CD8-positive, alpha-beta memory T cell (primary cell): ENCODE measurements around the gene IGF2R. TPM values are rescaled to one million over a fixed set of nuclear protein-coding genes. Genes with fewer than 3 reads are reported as not detected.

Source experiments
- CTCF ChIA-PET: fragments of 350-600 bp; sonication (Branson Sonifier 250); formaldehyde crosslinking; loops from one replicate; lab custom pipeline; 2021; ENCODE audit warnings: antibody characterized with exemption; lab: Charles Lee
- POLR2A ChIA-PET: fragments of 350-600 bp; sonication (Branson Sonifier 250); formaldehyde crosslinking; loops from one replicate; lab custom pipeline; 2021; ENCODE audit warnings: antibody characterized with exemption; lab: Charles Lee
- DNase-seq, 5 donors: peaks; one replicate each; pipeline versions ENCODE4 v3.0.0 to v3.0.0-alpha.2; 2020 to 2022; ENCODE audit warnings: mixed read lengths in 1 of 5
- H3K27ac ChIP-seq: one replicate; pipeline ENCODE4 v1.7.0; 2013; ENCODE audit warnings: low read depth, mild to moderate bottlenecking, low read length, moderate library complexity
- H3K27me3 ChIP-seq: 2 replicates; pipeline ENCODE4 v1.7.0; 2013; ENCODE audit warnings: low read length, mild to moderate bottlenecking; ENCODE audit not compliant: insufficient read depth, poor library complexity, severe bottlenecking
- H3K36me3 ChIP-seq: 2 replicates; pipeline ENCODE4 v1.7.0; 2013; ENCODE audit warnings: mild to moderate bottlenecking, low read length, moderate library complexity; ENCODE audit not compliant: insufficient read depth
- H3K4me1 ChIP-seq: 2 replicates; pipeline ENCODE4 v1.7.0; 2013; ENCODE audit warnings: mild to moderate bottlenecking, low read length, moderate library complexity; ENCODE audit not compliant: insufficient read depth
- H3K4me3 ChIP-seq: 2 replicates; pipeline ENCODE4 v1.7.0; 2013; ENCODE audit warnings: mild to moderate bottlenecking, low read length
- H3K9me3 ChIP-seq: 2 replicates; pipeline ENCODE4 v1.7.0; 2013; ENCODE audit warnings: mild to moderate bottlenecking, low read length
- H3K27ac Mint-ChIP-seq, 8 donors: one replicate each; pipeline ENCODE4 v1.8.0; 2020 to 2021; ENCODE audit warnings: mixed read lengths in 8 of 8, mild to moderate bottlenecking in 6 of 8, inconsistent platforms in 3 of 8, moderate library complexity in 3 of 8
- H3K27me3 Mint-ChIP-seq, 2 donors: one replicate each; pipeline ENCODE4 v1.8.0; 2020 to 2021; ENCODE audit warnings: mixed read lengths in 2 of 2, mild to moderate bottlenecking in 1 of 2, moderate library complexity in 1 of 2
- H3K36me3 Mint-ChIP-seq, 3 donors: one replicate each; pipeline ENCODE4 v1.8.0; 2020 to 2021; ENCODE audit warnings: mixed read lengths in 3 of 3, inconsistent platforms in 1 of 3, mild to moderate bottlenecking in 1 of 3
- H3K4me1 Mint-ChIP-seq, 3 donors: one replicate each; pipeline ENCODE4 v1.8.0; 2020 to 2021; ENCODE audit warnings: mixed read lengths in 3 of 3, inconsistent platforms in 1 of 3, mild to moderate bottlenecking in 1 of 3
- H3K4me3 Mint-ChIP-seq, 7 donors: one replicate each; pipeline ENCODE4 v1.8.0; 2020 to 2021; ENCODE audit warnings: mixed read lengths in 7 of 7, mild to moderate bottlenecking in 6 of 7, moderate library complexity in 4 of 7, inconsistent platforms in 2 of 7
- H3K9me3 Mint-ChIP-seq, 5 donors: one replicate each; pipeline ENCODE4 v1.8.0; 2020 to 2022; ENCODE audit warnings: mixed read lengths in 5 of 5, mild to moderate bottlenecking in 3 of 5, moderate library complexity in 2 of 5, inconsistent platforms in 1 of 5
- polyA plus RNA-seq: library from polyadenylated mRNA; unstranded; fragments of 300-500 nt; fragmentation: Illumina TruSeq; gene quantifications from one replicate; pipeline ENCODE4 v1.2.3, GENCODE V29; 2021
- total RNA-seq, 2 experiments: library from RNA; stranded (reverse); gene quantifications; one replicate each; pipeline ENCODE4 v1.2.3, GENCODE V29; 2021

Gene IGF2R
- total and polyA plus RNA-seq, 3 experiments from 2014 or later: 27.5 to 93.7 (median 91.4) TPM

DNA sequence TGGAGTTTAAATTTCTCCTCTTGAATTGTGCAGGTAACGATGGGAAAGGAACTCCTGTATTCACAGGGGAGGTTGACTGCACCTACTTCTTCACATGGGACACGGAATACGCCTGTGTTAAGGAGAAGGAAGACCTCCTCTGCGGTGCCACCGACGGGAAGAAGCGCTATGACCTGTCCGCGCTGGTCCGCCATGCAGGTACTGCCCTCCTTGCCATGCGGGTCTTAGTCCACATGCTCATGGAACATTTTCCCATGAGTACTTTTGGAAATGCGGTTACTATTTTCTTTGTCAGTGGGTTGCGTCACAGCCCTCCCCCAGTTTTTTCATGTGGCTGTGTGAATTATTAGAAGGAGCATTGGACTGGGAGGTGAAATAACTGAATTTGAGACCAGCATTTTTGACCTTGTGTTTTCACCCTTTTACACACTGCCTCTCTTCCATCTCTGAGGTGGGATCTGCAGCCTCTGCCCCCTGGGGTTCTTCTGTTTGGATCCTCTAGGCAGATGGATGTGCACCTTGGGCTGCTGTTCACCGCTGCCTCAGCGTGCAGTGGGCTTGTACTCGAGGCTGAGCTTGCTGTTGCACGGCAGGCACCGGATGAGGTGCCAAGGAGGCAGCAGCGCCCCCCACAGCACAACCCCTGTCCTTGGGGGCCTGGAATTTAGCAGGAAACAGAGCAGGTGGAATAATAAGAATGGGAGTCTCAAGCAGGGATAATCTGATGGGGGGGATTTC lies 71.8 kb downstream of the IGF2R start:
- ChIA-PET POLR2A (no interaction called here), CTCF (no interaction called here)
- Mint-ChIP-seq H3K9me3 (no peaks in the 10 kb centered on the region), H3K4me3 (no peak overlapping the region), H3K27me3 (no peaks in the 10 kb centered on the region), H3K36me3 (peaks cover 4 to 89% (median 35%) of the 10 kb centered on the region in 3 donors), H3K27ac (peak overlapping the region in 3 of 8 donors; percentile 3 to 17 (median 9)), H3K4me1 (peaks cover 17 to 26% (median 22%) of the 10 kb centered on the region in 3 donors)
- Histone ChIP-seq H3K27ac (no peak overlapping the region), H3K4me1 (peaks cover 5% of the 10 kb centered on the region), H3K4me3 (no peak overlapping the region), H3K9me3 (no peaks in the 10 kb centered on the region), H3K27me3 (no peaks in the 10 kb centered on the region), H3K36me3 (peaks cover 52% of the 10 kb centered on the region)
- no peak for DNase-seq

DNA sequence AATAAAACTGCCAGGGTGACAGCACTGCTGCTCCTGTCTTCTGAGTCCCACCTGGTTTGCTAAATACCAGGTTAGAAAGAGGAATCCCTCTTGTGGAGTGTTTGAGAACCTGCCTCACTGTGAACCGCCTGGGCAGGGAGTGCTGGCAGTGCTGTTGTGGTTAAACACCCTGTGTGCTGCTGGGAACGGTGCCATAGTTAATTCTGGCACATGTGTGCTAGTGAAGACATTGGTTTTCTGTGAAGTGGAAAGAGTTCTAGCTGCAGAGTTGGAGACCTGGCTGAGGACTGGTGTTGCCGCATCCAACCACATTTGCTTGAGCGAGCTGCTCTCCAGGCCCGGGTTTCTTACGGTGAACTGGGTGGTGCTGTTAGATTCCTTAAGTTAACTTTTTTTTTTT lies 72.7 kb downstream of the IGF2R start:
- Histone ChIP-seq H3K9me3 (no peaks in the 10 kb centered on the region), H3K27me3 (no peaks in the 10 kb centered on the region), H3K36me3 (peaks cover 61% of the 10 kb centered on the region), H3K4me3 (no peak overlapping the region), H3K27ac (peak overlapping the region; percentile 44), H3K4me1 (peaks cover 5% of the 10 kb centered on the region)
- H3K36me3 Mint-ChIP-seq: peaks cover 4 to 89% (median 39%) of the 10 kb centered on the region in 3 donors
- H3K27ac Mint-ChIP-seq: peak overlapping the region in 3 of 8 donors; percentile 11 to 64 (median 43)
- H3K27me3 Mint-ChIP-seq: no peaks in the 10 kb centered on the region
- peaks cover 12 to 21% (median 19%) of the 10 kb centered on the region in 3 donors for H3K4me1 Mint-ChIP-seq
- CTCF ChIA-PET: no interaction called here
- DNase-seq: no peak
- POLR2A ChIA-PET: no interaction called here
- no peaks in the 10 kb centered on the region for H3K9me3 Mint-ChIP-seq
- H3K4me3 Mint-ChIP-seq: no peak overlapping the region

DNA sequence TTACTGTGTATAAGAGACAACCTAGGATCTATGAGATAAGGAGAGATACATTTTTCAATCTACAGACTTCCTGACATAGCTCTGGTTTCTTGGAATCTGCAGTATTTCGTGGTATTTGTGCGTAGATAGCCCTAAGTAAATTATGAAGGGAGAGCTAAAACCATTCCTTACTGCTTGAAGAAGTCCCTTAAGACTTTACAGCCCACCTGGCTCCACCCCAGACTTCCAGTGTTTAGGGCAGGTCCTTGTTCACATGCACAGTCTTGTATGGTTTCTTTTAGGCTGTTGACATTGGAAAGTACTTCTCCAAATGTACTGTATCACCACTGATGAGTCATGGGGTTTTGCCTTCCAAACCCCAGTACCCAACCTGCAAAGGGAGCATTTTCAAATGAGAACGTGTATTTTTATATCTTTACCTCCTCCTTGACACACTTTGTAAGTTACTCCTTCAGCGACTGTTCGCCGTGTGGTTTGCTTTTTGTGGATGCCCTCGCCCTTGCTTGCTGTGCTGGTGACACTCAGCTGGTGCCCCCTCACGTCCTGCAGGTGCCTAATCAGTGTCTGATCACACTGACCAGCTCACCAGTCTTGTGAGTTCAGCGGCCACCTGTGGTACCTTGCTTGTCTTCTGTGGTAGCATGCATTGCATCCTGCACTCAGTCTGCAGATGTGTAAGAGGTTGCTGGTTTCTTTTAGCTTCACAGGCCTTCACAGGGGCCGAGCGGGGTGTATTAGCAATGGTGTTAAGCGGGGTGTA lies 73.3 kb downstream of the IGF2R start:
- Mint-ChIP-seq H3K27me3 (no peaks in the 10 kb centered on the region), H3K27ac (peak overlapping the region in 3 of 8 donors; percentile 11 to 43 (median 36)), H3K4me1 (peaks cover 10 to 20% (median 18%) of the 10 kb centered on the region in 3 donors), H3K36me3 (peaks cover 4 to 90% (median 45%) of the 10 kb centered on the region in 3 donors), H3K9me3 (no peaks in the 10 kb centered on the region), H3K4me3 (peak overlapping the region in 1 of 7 donors; percentile 26)
- DNase-seq: no peak
- POLR2A ChIA-PET: no interaction called here
- Histone ChIP-seq H3K4me3 (no peak overlapping the region), H3K27me3 (no peaks in the 10 kb centered on the region), H3K4me1 (peaks cover 5% of the 10 kb centered on the region), H3K27ac (peak overlapping the region; percentile 44), H3K9me3 (no peaks in the 10 kb centered on the region), H3K36me3 (peaks cover 67% of the 10 kb centered on the region)
- CTCF ChIA-PET: no interaction called here

DNA sequence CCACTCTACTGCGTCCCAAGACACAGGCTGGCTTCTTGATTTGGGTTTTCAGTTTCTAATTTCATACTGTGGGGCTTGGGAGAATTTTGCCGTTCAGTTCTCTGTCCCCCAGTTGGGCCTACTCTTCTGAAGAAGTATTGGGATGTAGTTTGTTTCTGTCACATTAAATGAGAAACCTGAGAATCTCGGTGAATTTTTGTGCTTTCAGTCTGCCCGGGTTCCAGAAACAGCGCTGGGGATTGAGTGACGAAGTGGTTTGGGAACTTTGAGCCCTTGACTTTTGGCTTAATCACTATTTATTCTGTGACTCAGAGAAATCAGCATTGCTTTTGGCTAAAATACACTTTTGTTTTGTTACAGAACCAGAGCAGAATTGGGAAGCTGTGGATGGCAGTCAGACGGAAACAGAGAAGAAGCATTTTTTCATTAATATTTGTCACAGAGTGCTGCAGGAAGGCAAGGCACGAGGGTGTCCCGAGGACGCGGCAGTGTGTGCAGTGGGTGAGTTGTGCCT lies 74.0 kb downstream of the IGF2R start:
- CTCF ChIA-PET: interaction anchor here (0.6 kb wide), 1 partner anchor 19 kb away, joined by 3 read pairs; no protein-coding TSS in a partner anchor
- H3K4me3 ChIP-seq: no peak overlapping the region
- no peak overlapping the region for H3K27ac ChIP-seq
- H3K9me3 ChIP-seq: no peaks in the 10 kb centered on the region
- DNase-seq: no peak
- Mint-ChIP-seq H3K27ac (peak overlapping the region in 2 of 8 donors; percentile 1 to 5), H3K4me1 (peaks cover 9 to 18% (median 16%) of the 10 kb centered on the region in 3 donors), H3K4me3 (no peak overlapping the region), H3K36me3 (peaks cover 4 to 91% (median 46%) of the 10 kb centered on the region in 3 donors), H3K27me3 (no peaks in the 10 kb centered on the region), H3K9me3 (no peaks in the 10 kb centered on the region)
- peaks cover 5% of the 10 kb centered on the region for H3K4me1 ChIP-seq
- H3K27me3 ChIP-seq: no peaks in the 10 kb centered on the region
- POLR2A ChIA-PET: no interaction called here
- H3K36me3 ChIP-seq: peaks cover 73% of the 10 kb centered on the region

DNA sequence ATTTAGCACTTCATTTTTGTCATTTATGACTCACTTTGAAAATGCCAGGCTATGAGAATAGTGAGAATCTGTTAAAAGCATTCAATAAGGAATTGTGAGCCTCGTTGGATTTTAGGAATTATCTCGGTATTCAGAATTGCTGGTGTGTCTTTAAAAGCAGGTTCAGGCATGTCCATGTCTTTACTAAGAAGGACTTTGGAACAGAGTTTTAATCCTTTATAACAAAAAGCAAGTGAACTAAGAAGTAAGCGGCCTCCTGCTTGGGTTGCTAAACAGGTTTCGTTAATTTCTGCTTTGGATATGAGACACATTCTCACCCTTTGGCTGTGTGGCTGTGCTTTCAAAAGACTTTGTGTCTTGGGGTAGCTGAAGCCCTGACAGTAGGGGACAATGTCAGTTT lies 74.9 kb downstream of the IGF2R start:
- H3K27ac ChIP-seq: no peak overlapping the region
- POLR2A ChIA-PET: no interaction called here
- H3K4me3 Mint-ChIP-seq: no peak overlapping the region
- H3K36me3 Mint-ChIP-seq: peaks cover 4 to 94% (median 49%) of the 10 kb centered on the region in 3 donors
- H3K4me3 ChIP-seq: no peak overlapping the region
- H3K4me1 ChIP-seq: no peaks in the 10 kb centered on the region
- H3K9me3 ChIP-seq: no peaks in the 10 kb centered on the region
- no peak for DNase-seq
- CTCF ChIA-PET: no interaction called here
- H3K27me3 Mint-ChIP-seq: no peaks in the 10 kb centered on the region
- H3K4me1 Mint-ChIP-seq: peaks cover under 1 to 8% (median 7%) of the 10 kb centered on the region in 3 donors
- H3K36me3 ChIP-seq: peaks cover 83% of the 10 kb centered on the region
- H3K27me3 ChIP-seq: no peaks in the 10 kb centered on the region
- no peaks in the 10 kb centered on the region for H3K9me3 Mint-ChIP-seq
- peak overlapping the region in 1 of 8 donors; percentile 65 for H3K27ac Mint-ChIP-seq

DNA sequence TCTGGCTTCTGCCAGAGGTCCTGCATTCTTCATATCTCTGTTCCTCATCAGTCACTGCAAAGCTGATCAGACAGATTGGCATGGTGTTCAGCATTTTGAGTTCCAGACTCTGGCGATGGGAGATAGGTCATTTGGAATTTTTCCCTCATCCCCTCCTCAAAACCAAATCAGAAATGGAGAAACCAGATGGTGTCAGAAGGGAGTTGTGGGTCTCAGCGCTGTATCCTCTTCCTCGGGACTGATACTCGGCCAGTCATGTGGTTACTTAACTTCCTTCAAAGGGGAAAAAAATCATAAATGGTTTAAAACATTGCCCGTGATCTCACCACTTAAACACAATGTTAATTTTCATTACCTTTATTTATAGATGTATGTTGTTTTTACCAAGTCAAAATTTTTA lies 75.8 kb downstream of the IGF2R start:
- no peak overlapping the region for H3K4me3 Mint-ChIP-seq

DNA sequence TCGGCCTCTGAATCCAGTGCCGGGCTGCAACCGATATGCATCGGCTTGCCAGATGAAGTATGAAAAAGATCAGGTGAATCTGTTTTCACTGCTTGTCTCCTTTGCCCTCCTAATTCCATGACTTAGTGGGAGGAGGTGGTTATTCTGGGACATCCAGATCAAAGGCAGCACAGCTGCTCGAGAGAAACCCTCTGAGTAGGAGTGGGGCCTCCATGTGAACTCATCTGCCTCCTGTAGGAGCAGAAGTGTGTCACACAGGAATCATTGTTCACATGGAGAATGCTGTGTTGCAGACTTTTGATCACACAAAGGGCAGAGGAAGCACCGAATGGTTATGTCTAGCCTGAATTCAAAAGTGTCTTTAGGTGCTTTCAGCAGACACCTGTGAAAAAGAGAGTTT lies 79.6 kb downstream of the IGF2R start:
- CTCF ChIA-PET: no interaction called here
- Mint-ChIP-seq H3K4me3 (no peak overlapping the region), H3K27ac (no peak overlapping the region), H3K4me1 (peaks cover 20 to 25% (median 25%) of the 10 kb centered on the region in 3 donors), H3K9me3 (no peaks in the 10 kb centered on the region), H3K27me3 (no peaks in the 10 kb centered on the region), H3K36me3 (peaks cover 17 to 96% (median 47%) of the 10 kb centered on the region in 3 donors)
- Histone ChIP-seq H3K9me3 (no peaks in the 10 kb centered on the region), H3K4me1 (peaks cover 6% of the 10 kb centered on the region), H3K36me3 (peaks cover 70% of the 10 kb centered on the region), H3K27ac (no peak overlapping the region), H3K4me3 (no peak overlapping the region), H3K27me3 (no peaks in the 10 kb centered on the region)
- DNase-seq: no peak
- POLR2A ChIA-PET: no interaction called here

More for the DNA sequence above, 75.8 kb downstream of the IGF2R start:
- no peaks in the 10 kb centered on the region for H3K9me3 ChIP-seq
- Mint-ChIP-seq H3K27me3 (no peaks in the 10 kb centered on the region), H3K36me3 (peaks cover 5 to 99% (median 51%) of the 10 kb centered on the region in 3 donors), H3K9me3 (no peaks in the 10 kb centered on the region), H3K27ac (peak overlapping the region in 1 of 8 donors; percentile 11), H3K4me1 (peaks cover 3 to 5% (median 4%) of the 10 kb centered on the region in 3 donors)
- ChIA-PET CTCF (no interaction called here), POLR2A (no interaction called here)
- H3K4me1 ChIP-seq: no peaks in the 10 kb centered on the region
- no peaks in the 10 kb centered on the region for H3K27me3 ChIP-seq
- H3K36me3 ChIP-seq: peaks cover 91% of the 10 kb centered on the region
- DNase-seq: no peak
- H3K27ac ChIP-seq: no peak overlapping the region
- no peak overlapping the region for H3K4me3 ChIP-seq

DNA sequence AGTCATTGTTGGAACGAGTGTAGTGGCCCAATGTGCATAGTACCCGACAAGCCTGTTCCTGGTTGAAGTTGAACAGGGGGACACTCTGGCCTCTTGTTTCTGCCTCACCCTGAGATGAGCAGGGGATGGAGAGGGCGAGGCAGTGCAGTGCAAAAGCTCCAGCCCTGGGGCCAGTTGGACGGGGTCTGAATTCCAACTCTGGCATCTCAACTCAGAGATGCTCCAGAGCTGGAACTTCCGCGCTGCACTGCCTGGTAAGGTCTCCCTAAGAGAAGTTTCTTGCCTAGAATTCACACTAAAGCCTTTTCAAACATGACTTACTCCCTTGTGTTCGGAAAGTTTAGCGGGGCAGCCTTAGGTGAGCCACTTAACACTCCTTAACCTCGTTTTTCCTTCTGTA lies 80.5 kb downstream of the IGF2R start:
- CTCF ChIA-PET: no interaction called here

More for the DNA sequence above, 80.5 kb downstream of the IGF2R start:
- Histone ChIP-seq H3K27ac (no peak overlapping the region), H3K9me3 (no peaks in the 10 kb centered on the region), H3K4me1 (peaks cover 6% of the 10 kb centered on the region), H3K36me3 (peaks cover 68% of the 10 kb centered on the region), H3K27me3 (no peaks in the 10 kb centered on the region), H3K4me3 (no peak overlapping the region)
- POLR2A ChIA-PET: no interaction called here
- Mint-ChIP-seq H3K9me3 (no peaks in the 10 kb centered on the region), H3K27me3 (no peaks in the 10 kb centered on the region), H3K4me1 (peaks cover 22 to 25% (median 25%) of the 10 kb centered on the region in 3 donors), H3K27ac (peak overlapping the region in 2 of 8 donors; percentile 21 to 49), H3K4me3 (no peak overlapping the region), H3K36me3 (peaks cover 17 to 96% (median 50%) of the 10 kb centered on the region in 3 donors)
- DNase-seq: no peak
